A549 (cell line): ENCODE measurements around the gene NR1D1.

Experiments used
- CEBPB ChIP-seq, 2 experiments: fragments of >200 bp in 1 of 2; sonication (Bioruptor Twin) in 1 of 2; formaldehyde crosslinking in 1 of 2; IDR thresholded peaks; 2 replicates each; pipeline ENCODE4 v1.6.1; 2012 to 2016
- TF ChIP-seq, protein P1 (sequence below): IDR thresholded peaks from 2 replicates; pipeline ENCODE4 v1.6.1; 2012; ENCODE audit warnings: low read depth, borderline replicate concordance

DNA sequence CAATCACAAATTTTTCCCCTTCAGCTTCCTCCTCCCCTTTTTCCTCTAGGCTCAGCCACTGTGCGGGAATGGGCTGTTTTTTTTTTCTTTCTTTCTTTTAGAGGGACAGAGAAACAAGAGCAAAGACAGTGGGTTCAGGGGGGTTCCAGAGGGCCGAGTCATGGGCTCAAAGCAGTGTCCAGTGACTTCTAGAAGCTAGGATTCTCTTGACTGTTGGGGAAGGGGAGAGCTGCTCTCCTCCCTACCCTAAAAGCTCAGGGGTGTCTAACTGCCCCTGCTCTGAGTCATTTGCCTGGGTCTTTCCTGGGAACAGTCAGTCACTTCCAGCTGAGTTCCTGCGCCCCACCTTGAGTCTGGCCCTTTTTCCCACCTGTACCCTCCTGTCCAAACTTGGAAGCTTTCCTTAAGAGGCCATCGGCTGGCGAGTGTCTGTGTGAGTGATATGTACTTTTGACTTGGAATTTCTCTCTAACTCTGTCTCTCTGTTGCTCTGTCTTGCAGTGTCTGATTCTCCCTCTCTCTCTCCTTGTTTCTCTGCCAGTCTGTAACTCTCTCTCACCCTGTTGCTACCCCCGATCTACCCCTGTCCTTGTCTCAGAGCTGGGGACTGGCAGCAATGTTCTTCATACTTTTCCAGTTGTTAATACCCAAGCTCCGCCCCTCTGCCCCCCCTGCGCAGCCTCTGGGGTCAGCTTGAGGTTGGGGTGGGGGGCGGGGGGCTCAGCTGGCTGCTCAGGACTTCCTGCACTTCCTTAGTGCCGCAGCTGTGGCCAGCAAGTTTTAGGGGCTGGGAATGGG, 35.2 kb downstream of the NR1D1 start:
- TF ChIP-seq, protein P1, sequence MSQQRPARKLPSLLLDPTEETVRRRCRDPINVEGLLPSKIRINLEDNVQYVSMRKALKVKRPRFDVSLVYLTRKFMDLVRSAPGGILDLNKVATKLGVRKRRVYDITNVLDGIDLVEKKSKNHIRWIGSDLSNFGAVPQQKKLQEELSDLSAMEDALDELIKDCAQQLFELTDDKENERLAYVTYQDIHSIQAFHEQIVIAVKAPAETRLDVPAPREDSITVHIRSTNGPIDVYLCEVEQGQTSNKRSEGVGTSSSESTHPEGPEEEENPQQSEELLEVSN, result no peak
- no peak for TF ChIP-seq CEBPB (IDR thresholded peaks at IDR 0.05)
